ENCODE data around the gene CCDC110.
A peak's percentile ranks its signal among the peaks of the same experiment; 100 is the strongest.

Gene CCDC110

DNA sequence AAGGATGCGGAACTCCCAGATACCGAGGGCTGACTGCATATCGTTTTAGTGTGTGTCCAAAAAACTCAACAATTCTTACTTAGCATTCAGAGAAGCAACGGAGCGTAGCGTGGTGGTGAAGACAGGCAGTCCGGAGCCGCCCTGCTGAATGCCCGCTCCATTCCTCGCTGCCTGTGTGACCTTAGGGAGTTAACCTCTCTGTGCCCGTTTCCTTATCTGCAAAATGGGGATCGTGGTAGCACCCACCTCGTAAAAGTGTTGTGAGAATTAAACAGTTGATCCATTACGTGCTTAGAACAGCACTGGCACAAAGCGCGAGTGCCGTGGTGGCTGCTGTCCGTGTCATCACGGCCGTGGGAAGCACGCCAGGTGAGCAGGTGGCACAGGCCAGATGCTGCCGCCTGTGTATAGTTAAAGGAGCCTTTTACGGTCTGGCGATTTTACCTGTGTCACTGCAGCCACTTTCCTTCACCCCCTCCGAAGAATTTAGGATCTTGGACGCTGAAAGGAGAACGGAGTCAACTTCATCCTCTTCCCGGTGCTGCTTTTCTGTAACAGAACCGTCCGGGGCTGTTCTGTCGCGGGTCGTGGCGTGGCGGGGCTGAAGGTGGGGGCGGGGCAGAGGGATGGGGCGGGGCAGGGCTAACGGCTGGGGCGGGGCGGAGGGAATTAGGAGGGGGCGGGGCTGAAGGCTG lies 885 bp downstream of the CCDC110 start:
- DNase-seq, result no peak

DNA sequence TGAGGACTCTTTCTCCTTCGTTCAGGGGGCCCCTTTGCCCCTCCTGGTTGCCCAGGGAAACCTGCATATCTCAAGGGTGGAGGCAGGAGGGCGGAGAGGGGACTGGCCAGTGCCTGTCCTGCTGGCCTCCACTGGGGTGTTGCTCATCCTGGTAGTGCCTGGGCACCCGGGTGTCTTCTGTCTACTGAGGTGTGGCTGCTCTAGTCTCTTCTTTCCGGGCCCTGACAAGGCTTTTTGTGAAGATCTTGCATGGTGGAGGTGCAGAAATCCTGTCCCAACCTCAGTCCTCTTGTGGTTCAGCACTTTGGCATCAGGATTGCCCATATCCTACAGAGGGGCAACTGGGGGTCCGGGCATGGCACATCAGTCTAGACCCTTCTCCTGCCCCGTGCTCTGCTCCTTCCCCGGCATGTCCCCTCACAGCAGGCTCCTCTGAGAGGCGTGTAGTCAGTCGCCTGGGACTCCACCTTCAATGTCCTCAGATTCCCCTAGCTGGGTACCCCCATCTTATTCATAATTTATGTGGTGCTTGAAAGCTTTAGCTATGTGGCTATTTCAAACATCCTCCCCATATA lies 1.9 kb downstream of the CCDC110 start:
- DNase-seq, result no peak

DNA sequence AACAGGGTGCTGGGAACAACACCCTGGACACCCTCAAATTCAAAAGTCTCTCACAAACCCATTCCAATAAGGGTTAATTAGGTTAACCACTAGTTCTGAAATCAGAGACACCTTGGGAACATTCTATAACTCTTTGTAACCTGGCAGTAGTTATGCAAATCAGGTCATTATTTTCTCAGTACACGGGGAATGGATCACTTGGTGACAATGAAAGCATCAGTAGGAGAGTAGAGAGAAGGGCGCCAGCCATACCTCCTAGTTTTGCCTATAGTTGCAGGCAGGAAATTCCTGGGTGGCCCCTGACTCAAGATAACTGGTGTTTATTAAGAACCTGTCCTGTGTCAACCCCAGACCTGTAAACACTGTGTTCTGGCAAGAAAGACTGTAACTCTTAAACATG lies 2.5 kb downstream of the CCDC110 start:
- no peak for DNase-seq

DNA sequence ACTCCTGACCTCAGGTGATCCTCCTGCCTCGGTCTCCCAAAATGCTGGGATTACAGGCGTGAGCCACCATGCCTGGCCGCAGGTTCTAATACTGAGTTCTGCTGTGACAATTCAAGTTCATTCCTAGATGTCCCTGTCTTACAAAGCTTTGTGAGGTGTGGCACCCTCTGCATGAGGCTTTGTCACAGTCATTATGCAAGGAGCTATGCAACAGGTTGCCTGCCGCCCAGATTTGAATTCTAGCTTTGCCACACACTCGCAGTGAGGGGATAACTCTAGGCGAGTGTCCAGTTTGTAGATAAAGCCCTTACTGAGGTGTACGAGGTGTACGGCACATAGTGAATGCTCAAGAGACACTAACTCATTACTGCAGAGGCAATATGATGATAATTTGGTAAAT lies 3.5 kb downstream of the CCDC110 start:
- no peak for DNase-seq

DNA sequence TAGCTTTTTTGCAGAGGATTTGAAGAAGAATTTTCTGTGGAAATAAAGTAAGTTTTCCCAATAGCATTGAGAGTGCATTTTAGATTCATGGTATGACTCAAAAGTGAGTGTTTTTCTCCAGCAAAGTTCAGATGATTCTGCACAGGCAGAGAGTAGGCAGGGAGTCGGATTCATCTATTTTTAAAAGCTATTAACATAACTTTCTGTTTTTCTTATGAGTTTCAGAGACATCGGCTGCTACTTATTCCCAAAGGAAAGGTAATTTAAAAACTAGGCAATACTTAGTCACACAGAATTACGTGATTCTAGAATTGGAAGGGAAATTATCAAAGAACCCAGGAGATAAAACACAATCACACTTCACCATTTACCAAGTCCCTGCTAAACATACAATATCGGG lies 4.4 kb downstream of the CCDC110 start:
- DNase-seq, result no peak

DNA sequence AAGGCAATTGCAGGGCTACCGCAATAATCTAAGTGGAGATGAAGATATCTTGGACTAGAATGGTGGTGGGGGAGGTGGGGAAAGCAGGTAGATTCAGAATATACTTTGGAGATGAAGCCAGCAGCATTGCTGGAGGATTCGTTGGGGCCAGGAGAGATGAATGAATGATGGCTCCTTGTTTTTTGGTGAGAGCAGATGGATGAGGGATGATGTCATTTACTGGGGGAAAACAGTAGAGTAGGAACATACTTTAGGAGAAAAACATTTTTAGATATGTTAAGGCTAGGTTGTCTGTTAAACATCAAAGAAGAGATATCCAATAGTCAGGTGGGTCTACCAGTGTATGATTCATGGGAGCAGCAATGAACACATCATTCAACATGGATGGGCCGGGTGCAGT lies 5.8 kb downstream of the CCDC110 start:
- DNase-seq, result no peak

DNA sequence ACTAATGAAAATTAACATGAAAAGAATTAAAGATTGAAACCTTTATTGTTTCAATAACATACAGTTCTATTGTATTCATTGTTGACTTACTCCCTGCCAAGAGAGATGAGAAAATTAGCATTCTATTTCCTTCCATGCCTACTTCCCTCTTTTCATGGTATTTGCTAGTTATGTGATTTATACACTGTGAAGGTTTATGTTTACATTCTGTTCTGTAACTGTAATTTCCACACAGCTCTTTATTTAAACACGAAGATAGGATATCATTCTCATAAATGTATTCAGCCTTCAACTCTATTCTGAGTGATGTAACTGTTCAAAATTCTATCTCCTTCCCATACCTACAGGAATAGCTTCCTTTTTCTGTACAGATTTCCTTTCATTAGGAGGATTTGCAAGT lies 6.6 kb downstream of the CCDC110 start:
- peak; percentile 36 for DNase-seq

DNA sequence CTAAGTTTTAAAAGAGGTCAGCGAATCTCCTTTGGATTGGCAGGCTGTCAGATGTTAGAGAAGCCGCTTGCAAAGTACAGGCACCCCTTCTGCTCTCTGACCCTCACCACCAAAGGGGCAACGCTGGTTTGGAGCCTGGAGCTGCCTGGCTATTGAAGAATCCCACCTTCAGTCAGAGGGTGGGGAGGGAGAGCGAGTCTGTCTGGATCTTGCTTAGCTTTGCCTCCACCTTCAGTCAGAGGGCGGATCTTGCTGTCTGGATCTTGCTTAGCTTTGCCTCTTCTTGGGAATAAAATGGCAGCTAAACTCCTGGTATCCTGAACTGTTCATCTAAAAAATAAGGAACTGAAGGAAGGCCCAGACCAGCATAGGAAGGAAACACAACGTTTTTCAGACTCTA lies 7.3 kb downstream of the CCDC110 start:
- no peak for DNase-seq

DNA sequence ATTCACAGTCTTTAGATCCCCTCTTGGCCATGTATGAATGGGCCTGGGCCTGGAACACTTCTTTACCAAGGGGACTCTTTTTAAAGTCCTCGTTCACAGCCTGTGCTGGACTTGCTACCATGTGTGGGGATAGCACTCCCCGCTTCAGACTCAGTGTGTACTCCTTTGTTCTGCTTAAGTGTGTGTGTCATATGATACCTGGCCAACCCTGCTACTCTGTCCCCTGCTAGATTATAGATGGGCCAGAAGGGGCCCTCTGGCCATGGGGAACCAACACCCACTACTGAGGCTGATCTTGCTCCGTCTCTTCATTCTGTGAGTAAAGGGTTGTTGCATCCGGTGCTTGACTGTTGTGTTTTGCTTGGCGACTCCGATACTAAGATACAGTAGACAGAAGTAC lies 8.0 kb downstream of the CCDC110 start:
- no peak for DNase-seq

DNA sequence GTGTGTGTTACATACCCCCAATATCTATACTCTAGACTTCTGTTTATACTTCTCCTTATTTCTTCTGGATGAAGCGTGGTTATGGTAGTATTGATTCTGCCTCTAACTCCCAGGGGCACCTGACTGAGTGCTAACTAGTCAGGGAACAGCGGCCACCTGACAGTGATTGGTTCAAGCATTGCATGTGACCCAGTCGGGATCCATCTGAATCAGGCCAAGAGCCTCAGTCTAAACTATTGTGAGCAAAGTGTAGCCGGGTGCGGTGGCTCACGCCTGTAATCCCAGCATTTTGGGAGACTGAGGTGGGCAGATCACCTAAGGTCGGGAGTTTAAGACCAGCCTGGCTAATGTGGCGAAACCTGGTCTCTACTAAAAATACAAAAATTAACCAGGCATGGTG lies 10.0 kb downstream of the CCDC110 start:
- no peak for DNase-seq

DNA sequence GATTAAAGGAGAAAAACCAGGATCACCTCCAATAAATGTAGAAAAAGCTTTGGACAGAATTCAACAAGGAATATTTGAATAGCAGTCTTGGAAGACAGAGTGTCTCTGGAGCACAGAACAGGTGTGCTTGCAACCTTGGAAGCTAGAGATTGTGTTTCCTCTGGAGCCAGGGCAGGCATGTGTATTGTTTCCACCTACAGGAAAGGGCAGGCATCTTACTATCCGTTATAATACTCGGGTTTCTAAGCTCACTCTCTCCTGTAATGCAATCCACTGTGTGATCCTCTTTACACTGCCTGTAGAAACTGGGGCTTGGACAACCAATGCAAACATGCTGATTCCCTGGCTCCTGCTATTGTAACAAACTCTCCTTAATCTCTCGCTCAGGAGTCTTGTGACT lies 14.4 kb downstream of the CCDC110 start:
- no peak for DNase-seq

DNA sequence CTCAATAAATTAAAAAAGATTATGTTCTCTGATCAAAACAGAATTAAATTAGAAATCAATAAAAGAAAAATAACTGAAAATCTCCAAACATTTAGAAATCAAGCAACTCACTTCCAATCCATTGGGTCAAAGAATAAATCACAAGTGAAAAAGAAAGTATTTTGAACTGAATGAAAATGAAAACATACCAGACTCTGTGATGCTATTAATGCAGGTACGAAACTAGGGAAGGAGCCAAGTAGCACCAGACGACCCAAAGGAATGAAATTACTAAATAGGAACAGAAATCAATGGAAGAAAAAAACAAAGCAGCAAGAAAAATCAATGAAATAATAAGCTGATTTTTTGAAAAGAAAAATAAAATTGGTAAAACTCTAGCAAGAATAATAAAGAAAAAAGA lies 15.4 kb downstream of the CCDC110 start:
- no peak for DNase-seq

DNA sequence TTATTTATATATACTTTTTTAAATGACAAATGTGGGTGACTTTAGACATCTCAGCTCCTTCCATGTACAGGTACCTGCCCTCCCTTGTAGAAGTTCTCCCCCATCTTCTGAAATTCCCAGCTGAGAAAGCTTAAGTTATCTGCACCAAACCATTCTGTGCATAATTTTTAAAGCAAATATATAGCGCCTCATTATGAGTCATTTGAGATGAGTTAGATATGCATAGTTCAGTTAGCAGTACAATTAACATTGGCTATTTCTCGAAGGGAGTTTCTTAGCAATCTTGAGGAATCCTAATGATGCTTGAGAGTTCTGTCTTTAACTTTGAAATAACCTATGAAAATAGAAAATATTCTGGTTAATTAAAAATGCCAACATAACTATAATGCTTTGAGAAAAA lies 26.3 kb downstream of the CCDC110 start:
- DNase-seq, result no peak

DNA sequence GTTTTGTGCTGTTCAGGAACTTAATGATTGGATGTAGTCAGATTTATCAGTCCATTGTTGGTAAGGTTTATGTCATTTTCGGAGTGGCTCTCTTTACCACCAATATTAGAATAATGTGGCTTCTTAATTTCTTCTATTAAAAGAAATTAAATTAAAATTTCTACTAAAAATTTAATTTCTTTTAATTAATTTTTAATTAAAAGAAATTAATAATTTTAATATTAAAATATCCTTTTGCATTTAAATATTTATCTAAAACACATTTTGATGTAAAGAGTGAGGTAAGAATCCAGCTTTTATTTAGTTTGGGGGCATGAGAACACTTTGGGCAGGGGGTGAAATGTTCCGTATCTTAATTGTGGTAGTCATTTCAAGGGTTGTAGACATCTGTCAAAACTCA lies 30.1 kb downstream of the CCDC110 start:
- DNase-seq, result no peak

DNA sequence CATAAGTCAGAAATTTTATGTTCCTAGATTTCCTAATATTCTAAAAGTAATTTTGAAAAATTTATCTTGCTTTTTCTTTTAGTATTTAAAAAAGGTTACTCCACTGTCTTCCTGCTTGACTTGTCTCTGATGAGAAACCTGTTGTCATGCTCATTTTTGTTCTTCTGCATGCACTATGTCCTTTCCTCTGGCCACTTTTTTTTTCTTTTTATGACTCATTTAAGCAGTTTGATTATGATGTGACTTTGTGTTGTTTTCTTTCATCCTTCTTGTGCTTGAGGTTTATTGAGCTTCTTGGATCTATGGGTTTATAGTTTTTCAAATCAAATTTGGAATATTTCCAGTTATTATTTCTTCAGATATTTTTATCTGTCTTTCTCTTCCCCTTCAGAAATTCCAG lies 33.7 kb downstream of the CCDC110 start:
- no peak for DNase-seq

DNA sequence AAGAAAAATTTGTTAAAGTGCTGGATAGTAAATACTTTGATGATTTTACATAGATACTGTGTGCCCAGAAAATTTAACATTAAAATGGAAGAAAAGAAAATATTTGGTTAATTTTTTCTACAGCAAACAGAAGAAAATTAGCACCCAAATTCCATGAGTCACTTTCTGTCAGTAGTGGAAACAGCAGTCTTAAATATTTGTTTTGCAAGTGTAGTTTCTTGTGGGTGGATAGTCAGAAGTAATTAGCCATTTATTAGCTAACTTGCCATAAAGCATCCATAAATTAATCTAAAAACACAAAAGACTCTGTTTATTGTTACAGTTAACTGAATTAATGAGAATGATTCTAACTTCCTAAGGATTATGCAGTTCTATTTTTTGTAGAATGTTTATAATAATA lies 36.1 kb downstream of the CCDC110 start:
- DNase-seq, result no peak

DNA sequence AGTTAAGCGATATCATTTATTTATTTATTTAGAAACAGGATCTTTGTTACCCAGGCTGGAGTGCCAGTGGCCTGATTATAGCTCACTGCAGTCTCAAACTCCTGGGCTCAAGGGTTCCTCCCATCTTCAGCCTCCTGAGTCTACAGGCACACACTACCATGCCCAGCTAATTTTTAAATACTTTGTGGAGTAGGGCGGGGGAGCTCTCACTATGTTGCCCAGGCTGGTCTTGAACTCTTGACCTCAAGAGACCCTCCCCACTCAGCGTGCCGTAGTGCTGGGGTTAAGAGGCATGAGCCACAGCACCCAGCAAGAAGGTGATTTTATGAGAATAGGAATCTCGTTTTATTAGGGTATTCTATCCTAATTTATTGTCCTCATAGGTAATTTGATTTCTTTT lies 41.9 kb downstream of the CCDC110 start:
- no peak for DNase-seq

DNA sequence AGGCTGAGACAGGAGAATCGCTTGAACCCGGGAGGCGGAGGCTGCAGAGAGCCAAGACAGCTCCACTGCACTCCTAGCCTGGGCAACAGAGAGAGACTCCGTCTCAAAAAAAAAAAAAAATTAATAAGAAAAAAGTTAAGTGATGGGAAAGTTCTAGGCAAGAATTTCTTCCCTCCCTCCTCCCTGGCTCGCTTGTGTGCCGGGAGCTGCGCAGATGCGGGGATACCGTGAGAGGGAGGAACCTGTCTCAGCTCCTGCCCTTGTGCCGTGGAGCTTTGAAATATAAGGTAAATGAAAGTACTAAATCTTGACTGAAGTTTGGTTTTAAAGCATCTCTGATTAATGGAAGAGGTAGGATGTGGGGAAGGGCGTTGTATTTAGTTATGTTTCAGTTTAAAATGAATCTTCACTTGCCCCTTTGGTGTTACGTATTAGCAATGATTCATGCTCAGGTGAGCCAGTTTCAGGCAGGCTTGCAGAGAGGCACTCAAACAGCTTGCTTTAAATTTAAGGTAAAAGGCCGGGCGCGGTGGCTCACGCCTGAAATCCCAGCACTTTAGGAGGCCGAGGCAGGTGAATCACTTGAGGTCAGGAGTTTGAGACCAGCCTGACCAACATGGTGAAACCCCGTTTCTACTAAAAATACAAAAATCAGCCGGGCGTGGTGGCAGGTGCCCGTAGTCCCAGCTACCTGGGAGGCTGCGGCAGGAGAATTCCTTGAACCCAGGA lies 44.4 kb downstream of the CCDC110 start:
- no peak for DNase-seq

DNA sequence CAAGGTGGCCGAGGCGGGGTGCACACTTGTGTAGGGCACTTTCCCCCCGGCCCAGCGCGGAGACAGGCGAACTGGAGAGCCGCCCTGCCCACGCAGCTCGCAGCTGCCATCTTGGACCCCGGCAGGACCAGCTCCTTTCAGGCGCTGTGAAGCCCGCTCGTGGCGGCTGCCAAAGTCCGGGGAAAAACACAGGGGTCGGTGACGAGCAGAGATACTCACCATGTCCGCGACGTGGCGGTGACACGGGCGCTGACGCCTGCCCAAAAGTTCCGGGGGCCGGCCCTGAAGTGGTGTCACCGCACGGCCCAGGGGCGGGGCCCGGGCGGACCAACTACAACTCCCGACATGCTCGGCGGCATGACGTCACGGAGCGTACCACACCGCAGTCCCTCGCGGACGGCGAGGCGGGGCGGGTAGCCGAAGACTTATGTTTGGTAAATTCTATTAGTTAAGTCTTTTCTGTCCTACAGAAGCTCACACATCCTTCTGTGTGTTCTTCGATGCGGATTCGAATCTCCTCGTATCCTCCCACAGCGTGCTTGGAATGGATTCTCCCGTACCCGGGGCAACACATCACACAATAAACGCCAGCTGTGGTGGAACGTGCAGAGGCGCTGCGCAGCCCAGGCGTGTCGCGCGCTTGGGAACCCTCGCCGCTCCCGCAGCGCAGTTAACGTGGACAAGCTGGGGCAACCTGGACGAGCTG lies 45.7 kb downstream of the CCDC110 start, which contains the start of gene UFSP2:
Gene UFSP2 (minus strand): TSS at position 318 of the 706 bp plus-strand sequence. CDS start 96 bp downstream, at position 222.
- DNase-seq, result peak; percentile 46

DNA sequence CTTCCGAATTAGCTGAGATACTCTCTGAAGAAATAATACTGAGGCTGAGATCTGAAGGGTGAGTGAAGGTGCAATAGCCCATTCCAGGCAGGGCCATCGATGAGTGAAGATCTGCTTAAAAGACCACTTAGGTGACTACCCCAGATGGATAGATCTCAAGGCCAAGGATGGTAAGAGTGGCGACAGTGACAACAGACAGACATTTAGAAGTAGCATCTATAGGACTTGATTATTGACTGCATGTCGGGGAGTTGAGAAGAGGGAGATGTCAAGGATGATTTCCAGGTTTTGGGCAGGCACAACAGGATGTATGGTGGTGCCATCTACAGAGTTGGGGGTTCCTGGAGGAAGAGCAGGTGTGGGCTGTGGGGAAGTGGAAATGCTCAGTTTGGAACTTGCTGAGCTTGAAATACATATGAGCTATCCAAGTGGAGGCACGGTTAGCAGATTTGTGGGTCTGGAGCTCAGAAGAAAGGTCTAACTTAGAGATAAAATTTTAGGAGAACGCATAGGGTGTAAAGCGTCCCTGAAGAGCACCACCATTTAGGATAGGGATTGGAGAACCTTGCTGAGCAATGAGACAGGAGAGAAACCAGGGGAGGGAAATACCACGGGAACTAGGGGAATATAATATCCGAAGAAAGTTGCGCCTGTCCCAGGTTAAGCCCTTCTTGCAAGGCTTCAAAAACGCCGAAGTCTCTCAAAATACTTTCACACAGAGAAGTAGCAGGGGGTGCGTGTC lies 46.5 kb downstream of the CCDC110 start:
- DNase-seq, result no peak

DNA sequence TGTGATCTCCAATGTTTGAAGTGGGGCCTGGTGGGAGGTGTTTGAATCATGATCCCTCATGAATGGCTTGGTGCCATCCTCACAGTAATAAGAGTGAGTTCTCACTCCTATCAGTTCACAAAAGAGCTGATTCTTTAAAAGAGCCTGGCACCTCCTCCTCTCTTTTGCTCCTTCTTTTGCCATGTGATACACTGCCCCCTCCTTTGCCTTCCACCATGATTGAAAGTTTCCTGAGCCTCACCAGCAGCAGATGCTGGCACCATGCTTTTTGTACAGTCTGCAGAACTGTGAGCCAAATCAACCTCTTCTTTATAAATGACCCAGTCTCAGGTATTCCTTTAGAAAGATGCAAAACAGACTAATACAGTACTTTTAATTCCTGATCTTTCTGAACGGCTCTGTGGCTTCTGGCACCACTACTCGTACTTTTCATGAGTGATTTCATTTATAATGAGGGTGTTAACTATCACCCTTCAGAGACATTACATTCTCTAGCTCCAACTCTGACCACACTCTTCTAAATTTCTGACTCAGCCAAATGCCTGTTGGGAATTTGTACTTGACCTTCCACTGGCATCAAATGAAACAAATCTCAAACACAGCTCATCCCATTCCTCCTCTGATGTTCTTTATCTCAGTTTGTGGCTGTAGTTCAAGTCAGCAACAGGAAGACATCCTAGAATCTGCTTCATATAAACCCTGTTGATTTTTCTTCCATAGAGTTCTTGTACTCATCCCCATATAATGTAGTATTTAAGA lies 50.0 kb downstream of the CCDC110 start:
- DNase-seq, result no peak

DNA sequence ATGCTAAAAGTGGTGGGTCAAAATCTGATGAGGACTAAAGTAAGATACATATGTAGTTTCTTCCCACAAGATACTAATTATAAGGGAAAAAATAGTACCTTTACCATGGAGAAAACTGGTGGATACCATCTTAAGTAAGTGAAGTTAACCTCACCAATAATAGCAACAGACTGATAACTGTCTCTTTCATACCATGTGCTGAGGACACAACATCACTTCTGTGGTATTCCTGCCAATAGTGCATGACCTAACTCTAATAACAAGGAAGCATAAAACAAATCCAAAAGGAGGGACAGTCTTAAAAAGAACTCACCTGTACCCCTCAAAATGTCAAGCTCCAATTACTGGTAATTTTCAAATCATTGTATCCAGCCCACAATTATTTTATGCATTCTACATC lies 54.6 kb downstream of the CCDC110 start:
- no peak for DNase-seq

Measured in NCI-H1417 treated with DMSO at 0.1 percent for 48 hours (cell line).